Measurements from ENCODE around the gene ZNF438. TPM values are rescaled to one million over a fixed set of nuclear protein-coding genes. Genes with fewer than 3 reads are reported as not detected.
"Not testable (repeated sequence)": the region's sequence is repeated elsewhere in the genome, so short reads cannot be mapped to it uniquely, and the experiment has no call there.

Gene ZNF438
- total RNA-seq, 1 experiment from 2014 or later, result 0.83 TPM

DNA sequence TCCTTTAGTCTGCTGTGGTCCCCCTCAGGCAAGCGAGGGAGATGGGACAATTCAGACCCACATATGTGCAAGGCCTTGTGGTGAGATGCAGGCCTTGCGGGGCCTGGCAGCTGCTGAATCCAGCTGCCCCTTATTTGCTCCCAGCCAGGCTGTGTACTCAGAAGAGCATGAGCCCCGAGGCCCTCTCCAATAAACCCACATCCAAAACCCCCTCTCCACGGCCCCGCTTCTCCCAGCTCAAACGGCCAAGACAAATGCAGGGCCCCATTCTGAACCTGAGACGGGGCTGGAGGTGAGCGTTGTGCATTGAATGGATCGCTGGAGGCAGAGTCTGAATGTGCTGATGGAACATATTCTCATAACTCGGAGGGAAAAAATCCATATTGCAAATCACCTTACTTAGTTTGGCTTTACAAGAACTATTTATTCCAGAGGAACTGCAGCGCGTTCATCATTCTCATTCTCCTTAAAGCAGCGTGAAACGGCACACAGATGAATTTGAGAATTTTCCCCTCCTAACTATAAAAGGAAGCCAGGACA, 232.9 kb downstream of the ZNF438 start:
- no peak overlapping the region for H3K23ac ChIP-seq (ENCODE audit: insufficient read length, low read depth, low read length)
- no peak overlapping the region for H2BK15ac ChIP-seq (ENCODE audit: low read depth, low read length)
- no peaks in the 10 kb centered on the region for H3K27me3 ChIP-seq (ENCODE audit: insufficient read depth, low read length)
- WGBS (ENCODE audit: extremely low coverage, insufficient read length, low lambda C conversion rate), result no CpG with 5 or more reads among the region's 14 CpGs
- no peak overlapping the region for H3T11ph ChIP-seq (ENCODE audit: low read length)
- no peak overlapping the region for H3K56ac ChIP-seq (ENCODE audit: insufficient read length, low read depth, low read length)
- Mint-ChIP-seq H3K36me3 (ENCODE audit: insufficient read depth in 1 of 3, low read depth in 3 of 3) (peaks cover 0 to 4% (median 0%) of the 10 kb centered on the region in 3 experiments; a peak in 2 of 7 replicates), H3K27ac (no peak overlapping the region), H3K27me3 (ENCODE audit: low read depth) (no peaks in the 10 kb centered on the region), H3K9me3 (peaks cover 0 to 4% of the 10 kb centered on the region in 2 experiments; a peak in 3 of 5 replicates), H3K4me3 (no peak overlapping the region), H3K4me1 (peaks cover 4% of the 10 kb centered on the region in 2 experiments; a peak in 1 of 4 replicates)
- no peak overlapping the region for H3K9ac ChIP-seq (ENCODE audit: extremely low read depth, insufficient read length, low read length)
- no peaks in the 10 kb centered on the region for H3K23me2 ChIP-seq (ENCODE audit: insufficient read length, low read depth, low read length, poor library complexity, severe bottlenecking)
- H2BK12ac ChIP-seq (ENCODE audit: insufficient read length, low read depth, low read length), result no peak overlapping the region
- no peaks in the 10 kb centered on the region for H4K20me1 ChIP-seq (ENCODE audit: control insufficient read depth, insufficient read depth, insufficient read length)
- no peak for DNase-seq
- H3K4me1 ChIP-seq (ENCODE audit: insufficient read depth, low read length), result no peaks in the 10 kb centered on the region
- H2AK5ac ChIP-seq (ENCODE audit: insufficient read length, low read length), result no peak overlapping the region
- no peak overlapping the region for H2BK5ac ChIP-seq (ENCODE audit: insufficient read length, low read length)
- H3K9me3 ChIP-seq (ENCODE audit: control insufficient read depth, low read depth, low read length), result no peaks in the 10 kb centered on the region
- no peak overlapping the region for H3K18ac ChIP-seq (ENCODE audit: insufficient read length, low read depth, low read length)
- no peaks in the 10 kb centered on the region for H3K79me2 ChIP-seq (ENCODE audit: insufficient read depth, low read length)
- no peak overlapping the region for H2BK120ac ChIP-seq (ENCODE audit: low read depth, low read length, poor library complexity, severe bottlenecking)
- no peak overlapping the region for H3K4ac ChIP-seq (ENCODE audit: low read depth, low read length)
- H3K27ac ChIP-seq (ENCODE audit: insufficient read length, low read depth, low read length), result no peak overlapping the region
- H4K8ac ChIP-seq (replicated peaks; ENCODE audit: insufficient read length, low read depth, low read length), result no peak overlapping the region
- H4K91ac ChIP-seq (ENCODE audit: insufficient read length, low read depth, low read length), result no peak overlapping the region
- no peaks in the 10 kb centered on the region for H3K79me1 ChIP-seq (ENCODE audit: insufficient read depth, low read depth, low read length, poor library complexity, severe bottlenecking)
- H3K4me2 ChIP-seq (ENCODE audit: insufficient read depth, insufficient read length, low read length), result no peak overlapping the region
- H4K5ac ChIP-seq (ENCODE audit: insufficient read length, low read depth, low read length), result no peak overlapping the region
- H2AFZ ChIP-seq (ENCODE audit: low read length), result no peak overlapping the region
- TF ChIP-seq, protein P1, sequence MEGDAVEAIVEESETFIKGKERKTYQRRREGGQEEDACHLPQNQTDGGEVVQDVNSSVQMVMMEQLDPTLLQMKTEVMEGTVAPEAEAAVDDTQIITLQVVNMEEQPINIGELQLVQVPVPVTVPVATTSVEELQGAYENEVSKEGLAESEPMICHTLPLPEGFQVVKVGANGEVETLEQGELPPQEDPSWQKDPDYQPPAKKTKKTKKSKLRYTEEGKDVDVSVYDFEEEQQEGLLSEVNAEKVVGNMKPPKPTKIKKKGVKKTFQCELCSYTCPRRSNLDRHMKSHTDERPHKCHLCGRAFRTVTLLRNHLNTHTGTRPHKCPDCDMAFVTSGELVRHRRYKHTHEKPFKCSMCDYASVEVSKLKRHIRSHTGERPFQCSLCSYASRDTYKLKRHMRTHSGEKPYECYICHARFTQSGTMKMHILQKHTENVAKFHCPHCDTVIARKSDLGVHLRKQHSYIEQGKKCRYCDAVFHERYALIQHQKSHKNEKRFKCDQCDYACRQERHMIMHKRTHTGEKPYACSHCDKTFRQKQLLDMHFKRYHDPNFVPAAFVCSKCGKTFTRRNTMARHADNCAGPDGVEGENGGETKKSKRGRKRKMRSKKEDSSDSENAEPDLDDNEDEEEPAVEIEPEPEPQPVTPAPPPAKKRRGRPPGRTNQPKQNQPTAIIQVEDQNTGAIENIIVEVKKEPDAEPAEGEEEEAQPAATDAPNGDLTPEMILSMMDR (conservative IDR thresholded peaks at IDR 0.05), result no peak
- H3K14ac ChIP-seq (ENCODE audit: insufficient read depth, low read length), result no peak overlapping the region; the same call in 1 of the 2 replicates
- H2BK20ac ChIP-seq (ENCODE audit: low read depth, low read length, poor library complexity, severe bottlenecking), result no peak overlapping the region

DNA sequence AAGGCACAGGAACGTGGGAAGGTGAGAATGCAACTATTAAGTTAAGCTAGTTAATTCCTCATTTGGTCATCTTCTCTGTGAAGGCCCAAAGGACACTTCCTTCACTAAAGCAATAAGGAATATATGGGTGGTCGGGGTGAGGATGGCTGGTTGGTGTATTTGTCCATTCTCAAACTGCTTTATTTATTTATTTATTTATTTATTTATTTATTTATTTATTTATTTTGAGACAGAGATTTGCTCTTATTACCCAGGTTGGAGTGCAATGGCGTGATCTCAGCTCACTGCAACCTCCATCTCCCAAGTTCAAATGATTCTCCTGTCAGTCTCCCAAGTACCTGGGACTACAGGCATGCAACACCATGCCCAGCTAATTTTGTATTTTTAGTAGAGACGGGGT, 236.6 kb downstream of the ZNF438 start:
- H2AK5ac ChIP-seq (ENCODE audit: insufficient read length, low read length); H3K79me1 ChIP-seq (ENCODE audit: insufficient read depth, low read depth, low read length, poor library complexity, severe bottlenecking); H2BK120ac ChIP-seq (ENCODE audit: low read depth, low read length, poor library complexity, severe bottlenecking); H4K5ac ChIP-seq (ENCODE audit: insufficient read length, low read depth, low read length); H3K9me3 ChIP-seq (ENCODE audit: control insufficient read depth, low read depth, low read length); H2BK12ac ChIP-seq (ENCODE audit: insufficient read length, low read depth, low read length); H3K23ac ChIP-seq (ENCODE audit: insufficient read length, low read depth, low read length); H3K4me1 Mint-ChIP-seq; H3K4ac ChIP-seq (ENCODE audit: low read depth, low read length); H2BK20ac ChIP-seq (ENCODE audit: low read depth, low read length, poor library complexity, severe bottlenecking); H2BK15ac ChIP-seq (ENCODE audit: low read depth, low read length); DNase-seq; H3K14ac ChIP-seq (ENCODE audit: insufficient read depth, low read length); H3K4me3 Mint-ChIP-seq; H2BK5ac ChIP-seq (ENCODE audit: insufficient read length, low read length); H3K9me3 Mint-ChIP-seq; H4K8ac ChIP-seq (replicated peaks; ENCODE audit: insufficient read length, low read depth, low read length); H4K91ac ChIP-seq (ENCODE audit: insufficient read length, low read depth, low read length); H3K18ac ChIP-seq (ENCODE audit: insufficient read length, low read depth, low read length); H3K23me2 ChIP-seq (ENCODE audit: insufficient read length, low read depth, low read length, poor library complexity, severe bottlenecking); H2AFZ ChIP-seq (ENCODE audit: low read length); H3K56ac ChIP-seq (ENCODE audit: insufficient read length, low read depth, low read length); H3K27me3 Mint-ChIP-seq (ENCODE audit: low read depth); H3K27ac ChIP-seq (ENCODE audit: insufficient read length, low read depth, low read length); H3T11ph ChIP-seq (ENCODE audit: low read length); H3K4me2 ChIP-seq (ENCODE audit: insufficient read depth, insufficient read length, low read length); H3K4me1 ChIP-seq (ENCODE audit: insufficient read depth, low read length); H3K27ac Mint-ChIP-seq; H3K27me3 ChIP-seq (ENCODE audit: insufficient read depth, low read length); H4K20me1 ChIP-seq (ENCODE audit: control insufficient read depth, insufficient read depth, insufficient read length); H3K36me3 Mint-ChIP-seq (ENCODE audit: insufficient read depth in 1 of 3, low read depth in 3 of 3); H3K9ac ChIP-seq (ENCODE audit: extremely low read depth, insufficient read length, low read length); H3K79me2 ChIP-seq (ENCODE audit: insufficient read depth, low read length): not testable (repeated sequence)
- no CpG with 5 or more reads among the region's 4 CpGs for WGBS (ENCODE audit: extremely low coverage, insufficient read length, low lambda C conversion rate)
